ENCODE data around the gene NDN.
"Not testable (repeated sequence)": the region's sequence is repeated elsewhere in the genome, so short reads cannot be mapped to it uniquely, and the experiment has no call there.

NDN gene

GRCh38 chr15:23687143-23687470 is at the start of gene NDN:
TSS of gene NDN (minus strand) at chr15:23687305. CDS start at chr15:23687217, 88 bp downstream.
- peak; percentile 20 for ATAC-seq
- Mint-ChIP-seq H3K9me3 (no peaks in the 10 kb centered on the region), H3K4me1 (no peaks in the 10 kb centered on the region), H3K27ac (no peak within 1 kb of the TSS), H3K36me3 (no peaks in the 10 kb centered on the region), H3K4me3 (no peak within 1 kb of the TSS), H3K27me3 (no peaks in the 10 kb centered on the region)

GRCh38 chr15:23736033-23736673 is 49.0 kb upstream of the NDN start:
- ATAC-seq, result no peak
- Mint-ChIP-seq H3K4me1 (no peaks in the 10 kb centered on the region), H3K4me3 (no peak overlapping the region)

GRCh38 chr15:23734862-23735261 is 47.8 kb upstream of the NDN start:
- Mint-ChIP-seq H3K27me3 (no peaks in the 10 kb centered on the region), H3K9me3 (peaks cover 7% of the 10 kb centered on the region), H3K4me3 (no peak overlapping the region), H3K36me3 (no peaks in the 10 kb centered on the region), H3K4me1 (no peaks in the 10 kb centered on the region), H3K27ac (no peak overlapping the region)
- no peak for ATAC-seq

More at GRCh38 chr15:23736033-23736673, 49.0 kb upstream of the NDN start:
- Mint-ChIP-seq H3K27ac (no peak overlapping the region), H3K9me3 (peaks cover 8% of the 10 kb centered on the region), H3K27me3 (no peaks in the 10 kb centered on the region), H3K36me3 (no peaks in the 10 kb centered on the region)

GRCh38 chr15:23713874-23714656 is 27.0 kb upstream of the NDN start:
- H3K27me3 Mint-ChIP-seq, H3K9me3 Mint-ChIP-seq, H3K36me3 Mint-ChIP-seq, ATAC-seq, H3K4me3 Mint-ChIP-seq, H3K4me1 Mint-ChIP-seq, H3K27ac Mint-ChIP-seq: not testable (repeated sequence)

GRCh38 chr15:23708332-23708731 is 21.2 kb upstream of the NDN start:
- H3K4me1 Mint-ChIP-seq, result no peaks in the 10 kb centered on the region
- no peak for ATAC-seq
- no peaks in the 10 kb centered on the region for H3K36me3 Mint-ChIP-seq
- no peak overlapping the region for H3K4me3 Mint-ChIP-seq
- no peaks in the 10 kb centered on the region for H3K27me3 Mint-ChIP-seq
- H3K27ac Mint-ChIP-seq, result no peak overlapping the region
- no peaks in the 10 kb centered on the region for H3K9me3 Mint-ChIP-seq

GRCh38 chr15:23695282-23695681 is 8.2 kb upstream of the NDN start:
- Mint-ChIP-seq H3K36me3 (no peaks in the 10 kb centered on the region), H3K9me3 (peaks cover 3% of the 10 kb centered on the region), H3K4me3 (no peak overlapping the region), H3K27me3 (no peaks in the 10 kb centered on the region), H3K4me1 (no peaks in the 10 kb centered on the region), H3K27ac (no peak overlapping the region)
- no peak for ATAC-seq

- no peak overlapping the region for H3K27ac Mint-ChIP-seq
- H3K9me3 Mint-ChIP-seq, result peaks cover 3% of the 10 kb centered on the region
- H3K4me3 Mint-ChIP-seq, result no peak overlapping the region
- no peaks in the 10 kb centered on the region for H3K4me1 Mint-ChIP-seq
- no peaks in the 10 kb centered on the region for H3K27me3 Mint-ChIP-seq
- ATAC-seq, result no peak
- H3K36me3 Mint-ChIP-seq, result no peaks in the 10 kb centered on the region
Observed at GRCh38 chr15:23694592-23694991, 7.5 kb upstream of the NDN start.

GRCh38 chr15:23690450-23690852 is 3.3 kb upstream of the NDN start:
- H3K9me3 Mint-ChIP-seq, result peaks cover 3% of the 10 kb centered on the region
- H3K27ac Mint-ChIP-seq, result no peak overlapping the region
- H3K36me3 Mint-ChIP-seq, result no peaks in the 10 kb centered on the region
- H3K4me3 Mint-ChIP-seq, result no peak overlapping the region
- no peaks in the 10 kb centered on the region for H3K4me1 Mint-ChIP-seq
- no peaks in the 10 kb centered on the region for H3K27me3 Mint-ChIP-seq
- ATAC-seq, result no peak

- no peak for ATAC-seq
- no peak overlapping the region for H3K4me3 Mint-ChIP-seq
- no peaks in the 10 kb centered on the region for H3K36me3 Mint-ChIP-seq
- H3K27me3 Mint-ChIP-seq, result no peaks in the 10 kb centered on the region
- peaks cover 3% of the 10 kb centered on the region for H3K9me3 Mint-ChIP-seq
- no peak overlapping the region for H3K27ac Mint-ChIP-seq
- H3K4me1 Mint-ChIP-seq, result no peaks in the 10 kb centered on the region
Observed at GRCh38 chr15:23690015-23690414, 2.9 kb upstream of the NDN start.

- H3K27ac Mint-ChIP-seq, result no peak overlapping the region
- no peaks in the 10 kb centered on the region for H3K9me3 Mint-ChIP-seq
- H3K27me3 Mint-ChIP-seq, result no peaks in the 10 kb centered on the region
- no peaks in the 10 kb centered on the region for H3K36me3 Mint-ChIP-seq
- ATAC-seq, result peak; percentile 21
- no peak overlapping the region for H3K4me3 Mint-ChIP-seq
- H3K4me1 Mint-ChIP-seq, result no peaks in the 10 kb centered on the region
Observed at GRCh38 chr15:23686466-23687142, 501 bp downstream of the NDN start.

GRCh38 chr15:23671481-23671880 is 15.6 kb downstream of the NDN start:
- H3K27me3 Mint-ChIP-seq, result no peaks in the 10 kb centered on the region
- H3K9me3 Mint-ChIP-seq, result no peaks in the 10 kb centered on the region
- no peaks in the 10 kb centered on the region for H3K4me1 Mint-ChIP-seq
- no peaks in the 10 kb centered on the region for H3K36me3 Mint-ChIP-seq
- ATAC-seq, result no peak
- H3K4me3 Mint-ChIP-seq, result no peak overlapping the region
- no peak overlapping the region for H3K27ac Mint-ChIP-seq

- Mint-ChIP-seq H3K36me3 (no peaks in the 10 kb centered on the region), H3K27me3 (no peaks in the 10 kb centered on the region), H3K9me3 (no peaks in the 10 kb centered on the region), H3K4me3 (no peak overlapping the region), H3K27ac (no peak overlapping the region), H3K4me1 (no peaks in the 10 kb centered on the region)
- ATAC-seq, result no peak
Observed at GRCh38 chr15:23670970-23671369, 16.1 kb downstream of the NDN start.

GRCh38 chr15:23663232-23663631 is 23.9 kb downstream of the NDN start:
- H3K36me3 Mint-ChIP-seq, result no peaks in the 10 kb centered on the region
- ATAC-seq, result no peak
- no peaks in the 10 kb centered on the region for H3K27me3 Mint-ChIP-seq
- no peaks in the 10 kb centered on the region for H3K4me1 Mint-ChIP-seq
- H3K9me3 Mint-ChIP-seq, result no peaks in the 10 kb centered on the region
- H3K4me3 Mint-ChIP-seq, result no peak overlapping the region
- H3K27ac Mint-ChIP-seq, result no peak overlapping the region

- no peaks in the 10 kb centered on the region for H3K4me1 Mint-ChIP-seq
- peaks cover 22% of the 10 kb centered on the region for H3K27me3 Mint-ChIP-seq
- no peak overlapping the region for H3K27ac Mint-ChIP-seq
- H3K9me3 Mint-ChIP-seq, result no peaks in the 10 kb centered on the region
- no peak for ATAC-seq
- no peaks in the 10 kb centered on the region for H3K36me3 Mint-ChIP-seq
- H3K4me3 Mint-ChIP-seq, result no peak overlapping the region
Observed at GRCh38 chr15:23648920-23649515, 38.1 kb downstream of the NDN start.
